CD4-positive, alpha-beta T cell treated with Interleukin-4 for 1 hour (primary cell): ENCODE data around the gene HCN1.

Source experiments
- DNase-seq, 2 donors: peaks; one replicate each; pipeline ENCODE4 v3.0.0-alpha.2; 2020 to 2022

HCN1 gene

DNA sequence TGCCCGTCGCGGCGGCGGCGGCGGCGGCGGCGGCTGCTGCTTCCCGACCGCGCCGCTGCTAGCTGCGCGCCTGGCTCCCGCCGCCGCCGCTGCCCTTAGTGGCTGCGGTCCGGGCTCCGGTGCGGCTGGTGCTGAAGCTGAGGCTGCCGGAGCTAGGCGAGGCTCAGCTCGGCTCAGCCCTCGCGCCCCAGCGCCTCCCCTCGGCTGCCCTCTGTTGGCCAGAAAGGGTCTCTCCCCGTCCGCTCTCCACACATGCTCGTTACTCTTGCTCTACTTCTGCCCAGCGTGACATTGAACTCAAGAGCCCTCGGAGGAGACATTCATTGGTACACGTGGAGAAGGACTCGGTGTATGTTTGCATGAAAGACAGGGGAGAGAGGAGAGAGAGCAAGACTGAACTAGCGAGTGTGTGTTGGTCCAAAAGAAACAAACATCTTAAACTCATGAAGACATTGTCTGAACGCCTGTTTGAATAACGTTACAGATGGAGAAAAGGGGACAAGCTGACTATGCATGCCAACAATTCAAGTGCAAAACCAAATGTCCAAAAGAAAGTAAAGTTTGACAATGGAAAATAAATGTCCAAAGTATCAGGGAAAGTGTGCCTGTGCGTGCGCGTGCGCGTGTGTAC is at the start of gene HCN1:
HCN1 (minus strand) TSS at position 175 of the 631 bp plus-strand sequence.
- no peak for DNase-seq

DNA sequence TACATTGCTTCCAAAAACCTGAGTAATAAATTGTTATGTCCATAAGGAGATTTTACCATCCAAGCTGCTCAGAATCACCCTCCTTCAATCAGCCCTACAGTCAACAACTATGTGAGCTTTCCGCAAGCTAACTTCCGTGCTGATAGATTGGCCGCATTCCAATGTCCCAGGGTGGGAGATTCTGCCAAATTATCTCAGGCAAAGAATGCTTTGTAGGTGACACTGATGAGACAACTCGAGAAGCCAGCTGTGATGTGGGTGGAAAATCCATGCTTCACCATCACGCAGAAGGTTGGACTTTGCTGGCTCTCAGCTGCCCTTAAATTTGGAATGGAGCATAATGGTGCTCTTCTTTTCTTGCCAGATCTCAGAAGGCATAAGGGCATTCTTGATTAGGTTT is 44.9 kb upstream of the HCN1 start:
- DNase-seq = no peak

DNA sequence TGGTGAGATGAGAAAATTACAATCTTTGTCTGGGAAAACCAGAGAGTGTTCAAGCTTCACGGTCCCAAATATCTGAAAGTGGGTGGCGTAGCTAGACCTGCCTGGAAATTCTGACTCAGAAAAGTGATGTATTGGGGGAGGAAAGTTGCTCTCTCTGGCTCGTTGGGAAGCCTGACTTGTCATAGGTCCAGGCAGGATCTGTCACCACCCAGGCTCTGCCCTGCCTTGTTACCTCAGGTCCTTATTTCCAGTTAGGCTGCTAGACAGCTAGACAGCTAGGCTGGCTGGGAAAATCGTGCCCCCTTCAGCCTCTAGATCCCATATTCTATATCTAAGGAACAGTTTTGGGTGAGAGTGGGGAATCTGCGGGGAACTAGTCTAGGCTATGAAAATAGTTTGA is 41.0 kb upstream of the HCN1 start:
- DNase-seq = no peak

DNA sequence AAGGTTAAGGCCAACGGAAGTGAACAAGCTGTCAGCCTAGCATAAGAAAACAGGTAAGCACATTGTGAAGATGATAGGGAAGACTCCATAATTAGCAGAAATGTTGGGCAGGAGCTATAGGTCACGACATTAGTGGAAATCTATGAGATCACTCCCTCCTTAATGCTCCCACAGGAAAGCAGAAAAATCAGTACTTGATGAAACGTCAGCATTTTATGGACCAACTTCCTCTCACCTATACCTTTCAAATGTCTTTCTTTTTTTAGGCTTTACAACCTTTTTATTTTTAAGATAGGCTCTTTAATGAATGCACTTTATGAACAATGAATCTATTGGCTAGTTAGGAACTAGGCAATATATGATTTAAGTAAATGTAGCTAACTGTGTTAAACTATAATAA is 29.4 kb upstream of the HCN1 start:
- no peak for DNase-seq

DNA sequence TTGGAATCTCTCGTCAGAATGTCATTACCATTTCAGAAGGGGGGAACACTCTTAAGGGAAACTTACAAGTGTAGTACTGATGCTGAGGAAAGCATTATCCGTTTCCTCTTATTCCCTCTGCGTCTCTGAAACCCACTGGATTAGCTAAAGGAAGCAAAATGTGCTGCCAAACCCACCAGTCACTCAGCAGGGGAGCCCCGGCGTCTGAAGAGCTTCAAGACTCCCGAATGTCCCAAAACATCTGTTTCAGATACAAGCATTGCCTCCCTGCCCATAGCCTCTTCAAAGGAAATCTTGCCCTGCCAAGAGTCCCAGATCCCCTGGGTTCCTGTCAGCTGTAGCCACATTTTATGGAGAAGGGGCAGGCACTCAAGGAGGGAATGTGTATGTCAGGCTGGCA is 1.0 kb upstream of the HCN1 start:
- no peak for DNase-seq

DNA sequence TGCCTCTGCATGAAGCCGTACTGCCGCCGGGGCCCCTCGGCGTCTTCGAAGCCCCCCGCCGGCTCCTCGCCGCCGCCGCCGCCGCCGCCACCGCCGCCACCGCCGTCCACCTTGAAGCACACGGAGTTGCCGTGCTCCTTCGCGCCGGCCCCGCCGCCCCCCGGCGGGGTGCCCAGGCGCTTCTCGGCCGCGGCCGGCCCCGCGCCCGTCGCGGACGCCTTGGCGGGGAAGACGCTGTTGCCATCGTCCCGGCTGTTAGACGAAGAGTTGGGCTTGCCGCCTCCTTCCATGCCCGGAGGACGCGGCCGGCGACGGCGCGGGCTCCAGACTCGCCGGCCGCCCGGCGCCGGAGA is 400 bp downstream of the HCN1 start:
- no peak for DNase-seq

DNA sequence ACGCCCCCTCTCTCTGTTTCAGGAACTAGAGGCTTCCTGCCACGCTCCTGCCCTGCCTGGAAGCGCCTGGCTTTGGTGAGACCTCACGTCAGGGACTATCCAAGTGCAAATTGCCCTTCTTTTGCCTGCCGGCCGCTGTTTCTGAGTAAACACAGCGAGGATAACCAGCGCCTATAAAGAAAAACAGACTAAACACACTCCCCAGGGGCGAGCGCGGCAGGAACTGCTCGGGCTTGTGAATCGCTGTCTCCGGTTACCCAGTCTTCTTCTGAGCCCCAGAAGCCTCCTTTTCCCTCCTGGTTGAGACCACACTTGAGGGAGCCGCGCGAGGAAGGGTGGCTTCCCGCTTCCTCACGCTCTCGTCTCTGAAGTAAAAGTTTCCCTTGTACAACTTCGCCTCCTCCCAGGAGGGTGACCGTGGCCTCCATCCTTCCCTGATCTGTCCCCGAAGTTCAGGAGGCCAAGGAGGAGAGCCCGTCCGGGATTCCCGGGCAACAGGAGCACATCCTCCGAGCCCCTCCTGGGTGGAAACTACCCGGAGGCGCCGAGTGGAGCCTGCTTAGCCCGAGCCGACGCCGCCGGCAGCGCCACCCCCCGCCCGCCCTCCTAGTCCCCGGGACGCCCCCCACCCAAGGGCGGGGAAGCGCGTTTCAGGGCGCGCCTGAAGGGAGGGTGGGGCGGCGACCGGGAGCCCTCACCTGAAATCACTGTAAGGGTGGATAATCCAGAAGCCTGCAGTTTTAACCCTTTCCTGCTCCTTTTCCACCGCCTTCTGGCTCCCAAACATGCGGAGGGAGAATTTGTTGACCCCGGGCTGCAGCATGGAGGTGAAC is 993 bp downstream of the HCN1 start:
- no peak for DNase-seq

DNA sequence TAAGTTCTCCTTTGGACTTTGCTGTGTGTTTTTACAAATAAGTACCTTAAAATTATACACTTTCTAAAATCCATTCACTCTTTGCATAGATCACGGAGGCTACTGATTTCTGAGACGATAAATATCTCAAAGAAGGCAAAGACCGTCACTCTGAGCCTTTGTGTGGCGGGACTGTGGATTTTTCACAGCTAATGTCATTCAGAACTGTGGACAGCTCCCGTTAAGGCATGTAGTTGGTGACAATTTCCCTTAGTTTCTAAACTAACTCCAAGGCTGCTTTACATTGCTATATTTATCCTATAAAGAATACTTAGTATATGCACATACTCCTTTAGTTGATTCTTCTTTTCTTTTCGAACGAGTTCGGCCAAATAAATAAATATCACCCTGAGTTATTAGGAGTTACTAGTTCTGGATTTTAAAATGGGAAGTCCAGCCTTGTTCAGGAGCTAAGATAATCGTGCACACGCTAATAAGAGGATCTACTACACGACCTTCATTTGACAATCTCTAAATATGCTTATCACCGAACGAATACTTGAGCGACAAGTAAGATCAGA is 1.8 kb downstream of the HCN1 start:
- DNase-seq = no peak

DNA sequence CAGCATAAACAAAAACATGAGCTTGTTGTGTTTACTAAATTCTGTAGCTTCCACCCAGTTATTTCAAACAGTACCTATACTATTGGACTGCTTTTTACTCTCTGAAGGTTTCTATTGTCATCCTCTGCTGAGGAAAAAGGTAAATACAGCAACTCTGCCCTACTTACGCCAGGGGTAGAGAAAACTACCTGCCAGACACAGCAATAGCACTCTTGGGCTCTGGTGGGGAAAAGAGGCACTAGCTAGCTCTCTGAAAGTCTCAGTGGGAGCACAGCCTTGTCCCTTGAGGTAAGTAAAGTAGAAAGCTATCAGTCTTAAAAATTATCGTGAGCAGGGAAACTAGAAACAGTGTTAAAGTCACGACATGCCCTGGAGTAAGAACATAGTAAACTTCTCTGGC is 3.7 kb downstream of the HCN1 start:
- DNase-seq = no peak

DNA sequence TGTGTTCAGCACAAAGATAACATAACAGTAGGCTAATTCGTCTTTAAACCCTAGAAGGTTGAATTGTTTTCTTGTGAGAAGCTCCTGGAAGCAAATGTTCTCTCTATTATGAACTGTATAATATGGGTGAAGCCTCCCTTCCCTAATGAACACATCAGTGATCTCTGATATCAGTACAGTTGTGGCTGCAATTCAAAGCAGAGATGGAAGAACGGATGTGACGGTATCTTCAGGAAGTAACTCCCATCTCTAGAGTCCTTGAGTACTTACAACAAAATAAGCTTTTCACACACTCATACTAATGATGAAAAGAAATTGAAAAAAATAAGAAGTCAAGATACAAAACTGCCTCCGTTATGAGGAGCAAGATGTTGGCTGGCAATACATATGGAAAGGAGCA is 4.5 kb downstream of the HCN1 start:
- DNase-seq = no peak

DNA sequence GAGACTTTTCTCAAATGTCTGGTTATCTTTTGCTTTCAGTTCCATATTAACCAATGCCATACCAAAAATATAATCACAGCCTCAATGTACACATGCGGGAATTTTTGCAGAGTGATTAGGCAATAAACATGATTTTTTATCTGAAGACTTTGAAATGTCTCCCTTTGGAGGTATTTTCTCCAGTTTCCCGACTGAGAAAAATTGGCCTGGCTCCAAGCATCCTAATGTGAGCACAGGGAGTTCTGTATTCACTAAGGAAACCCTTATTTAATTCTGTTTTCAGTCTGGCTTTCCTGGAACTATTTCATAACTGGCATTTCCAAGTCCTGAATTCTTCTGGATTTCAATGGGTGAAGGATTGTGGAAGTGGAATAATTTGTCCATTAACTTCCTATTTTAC is 8.5 kb downstream of the HCN1 start:
- DNase-seq = no peak

DNA sequence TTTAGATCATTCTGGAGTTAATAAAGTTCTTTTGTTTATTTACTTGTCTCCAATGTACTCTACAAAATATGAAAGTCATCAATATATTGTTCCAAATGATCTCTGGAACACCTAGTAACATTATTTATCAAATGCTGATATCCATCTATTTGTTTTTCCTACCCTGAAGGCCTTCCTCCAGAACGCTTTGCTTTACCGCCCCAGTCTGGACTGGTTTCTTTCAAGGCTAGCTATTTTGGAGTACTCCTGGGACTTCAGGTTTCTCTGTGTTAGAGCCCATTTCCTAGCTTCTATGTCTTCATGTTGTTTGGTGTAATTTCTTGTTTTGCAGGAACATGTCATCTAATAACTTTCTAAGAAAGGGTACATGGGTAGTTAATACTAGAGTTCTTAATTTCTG is 9.6 kb downstream of the HCN1 start:
- DNase-seq = no peak

DNA sequence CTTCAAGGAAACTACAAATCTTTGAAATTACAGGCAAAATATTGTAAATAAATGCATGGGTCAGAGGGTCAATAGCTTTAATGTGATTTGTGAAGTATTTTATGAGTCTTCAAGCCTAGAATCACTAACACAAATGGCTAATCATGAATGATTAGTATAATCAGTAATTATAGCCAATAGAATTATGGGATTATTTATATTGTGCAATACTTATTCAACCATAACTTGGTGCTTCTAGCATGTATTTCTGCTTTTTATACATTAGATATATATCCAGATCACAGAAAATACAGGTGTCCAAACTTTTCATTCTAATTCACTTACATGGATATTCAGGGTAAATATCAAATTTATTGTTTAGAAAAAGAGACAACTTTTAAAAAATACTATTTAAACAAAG is 12.1 kb downstream of the HCN1 start:
- DNase-seq = no peak

DNA sequence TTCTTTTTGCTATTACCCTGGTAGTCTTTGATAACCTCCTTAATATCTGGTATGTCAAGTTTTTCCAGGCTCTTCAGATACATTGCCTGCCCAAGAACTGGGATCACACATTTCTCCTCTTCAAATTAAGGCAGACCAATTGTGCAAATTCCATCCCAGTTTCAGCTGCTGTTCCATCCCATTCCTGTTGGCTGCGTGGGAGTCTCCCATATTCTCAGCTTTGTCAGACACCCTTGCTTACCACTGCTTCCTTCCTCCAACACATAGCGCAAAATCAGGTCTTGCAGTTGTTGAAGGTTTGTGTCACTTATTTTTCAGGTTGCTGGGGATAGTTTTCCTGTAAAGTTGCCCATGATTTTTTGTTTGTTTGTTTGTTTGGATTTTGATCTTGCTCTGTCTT is 15.2 kb downstream of the HCN1 start:
- no peak for DNase-seq

DNA sequence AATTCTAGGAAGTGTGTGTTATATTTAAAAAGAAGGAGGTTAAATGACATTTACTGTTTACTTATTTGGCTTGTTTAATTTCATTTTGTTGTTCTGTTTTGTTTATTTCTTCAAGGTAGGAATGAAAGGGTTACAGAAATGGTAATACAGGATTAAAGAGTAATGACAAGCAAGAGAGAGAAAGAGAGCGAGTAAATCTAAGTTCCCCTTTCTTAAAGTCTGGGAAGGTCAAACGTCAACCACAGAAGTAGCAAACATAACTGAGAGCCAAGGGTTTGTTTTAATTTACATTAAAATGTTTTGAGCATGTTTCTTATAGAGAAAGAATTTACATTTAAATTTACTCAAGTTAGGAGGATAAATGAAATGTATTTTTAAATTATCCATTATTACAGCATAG is 18.7 kb downstream of the HCN1 start:
- DNase-seq = no peak

DNA sequence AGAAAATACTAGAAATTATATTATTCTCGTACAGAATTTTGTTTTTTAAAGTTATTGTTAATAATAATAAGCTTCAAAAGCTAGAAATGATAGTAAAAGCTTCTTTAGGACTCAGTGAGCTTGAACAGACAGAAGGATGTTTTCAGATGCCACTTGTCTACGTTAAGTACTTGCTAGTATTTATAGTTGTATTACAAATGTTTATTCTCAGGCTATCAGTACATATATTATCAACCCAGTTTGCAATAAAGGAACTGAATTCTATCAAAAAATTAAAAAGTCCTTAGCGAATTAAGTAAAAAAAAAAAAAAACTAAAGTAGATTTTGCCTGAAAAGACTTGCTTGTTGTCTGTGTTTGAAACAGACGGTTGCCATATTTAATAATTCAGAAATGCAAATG is 23.9 kb downstream of the HCN1 start:
- DNase-seq = no peak

DNA sequence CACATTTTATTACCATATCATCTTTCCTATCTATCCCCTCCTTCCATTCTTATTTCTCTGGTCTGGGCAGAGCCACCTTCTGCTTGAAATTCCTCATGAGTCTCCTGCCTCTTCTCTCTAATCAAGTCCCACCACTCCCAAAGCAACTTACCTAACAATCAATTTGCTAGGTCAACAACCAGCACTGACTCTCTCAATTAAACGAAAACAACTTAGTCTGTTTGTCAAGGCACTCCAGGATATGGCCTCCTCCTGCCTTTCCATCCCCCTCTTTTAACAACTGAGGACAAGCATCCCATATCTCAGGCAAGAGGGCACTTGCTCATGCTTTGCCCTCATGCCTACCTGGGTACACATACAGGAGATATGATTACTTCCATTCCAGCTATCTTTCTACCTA is 47.4 kb downstream of the HCN1 start:
- DNase-seq = no peak

DNA sequence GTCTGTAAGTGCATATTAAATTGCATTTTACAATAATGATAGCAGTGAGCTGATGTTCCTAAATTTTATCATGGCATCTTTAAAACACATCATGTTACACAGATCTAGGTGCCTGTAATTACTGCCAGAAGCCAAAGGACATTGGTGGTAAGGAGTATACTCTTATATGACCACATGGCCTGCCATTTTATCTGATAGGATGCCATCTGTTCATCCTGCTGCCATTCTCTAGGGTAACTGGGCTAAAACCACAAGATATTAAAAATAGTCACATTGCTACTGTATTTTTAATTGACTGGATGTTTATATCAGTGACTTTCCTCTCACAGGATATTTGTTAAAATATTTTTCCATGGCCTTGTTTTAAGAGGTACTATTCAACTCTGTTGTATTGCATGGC is 53.1 kb downstream of the HCN1 start:
- no peak for DNase-seq

DNA sequence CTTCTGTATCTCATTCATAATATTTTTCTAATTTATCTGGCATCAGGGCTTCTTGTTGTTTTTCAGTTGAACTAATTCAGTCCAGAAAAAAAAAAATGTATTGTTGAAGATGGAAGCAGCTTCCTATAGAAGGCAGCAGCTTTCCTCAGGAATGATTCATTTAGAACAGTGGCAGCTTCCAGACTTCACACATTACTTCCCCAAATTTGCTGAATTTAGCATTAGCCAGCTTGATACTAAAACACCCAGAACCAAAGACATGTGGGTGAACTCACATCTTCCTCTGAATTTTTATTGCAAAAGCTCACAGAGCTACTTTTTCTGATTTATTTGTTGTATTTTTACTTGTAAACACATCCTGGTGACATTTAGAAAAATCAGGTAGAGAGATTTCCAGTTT is 53.8 kb downstream of the HCN1 start:
- DNase-seq = no peak

DNA sequence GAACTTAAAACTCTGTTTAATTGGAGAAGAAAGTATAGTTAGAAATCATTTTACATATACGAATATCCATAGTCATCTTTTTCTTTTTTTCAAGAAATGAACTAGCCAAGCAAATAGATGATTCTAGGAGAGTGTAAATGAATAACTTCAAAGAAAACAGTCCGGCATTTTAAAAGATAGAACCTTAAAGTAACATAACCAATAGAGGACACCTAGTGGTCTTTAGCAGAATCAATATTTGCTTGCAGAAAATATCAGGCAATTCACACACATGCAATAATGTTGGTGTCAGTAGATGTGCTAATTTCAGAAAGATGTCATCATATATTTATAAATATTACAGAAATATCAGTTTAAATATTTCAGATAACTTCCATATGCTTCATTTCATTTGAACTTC is 57.1 kb downstream of the HCN1 start:
- DNase-seq = no peak

DNA sequence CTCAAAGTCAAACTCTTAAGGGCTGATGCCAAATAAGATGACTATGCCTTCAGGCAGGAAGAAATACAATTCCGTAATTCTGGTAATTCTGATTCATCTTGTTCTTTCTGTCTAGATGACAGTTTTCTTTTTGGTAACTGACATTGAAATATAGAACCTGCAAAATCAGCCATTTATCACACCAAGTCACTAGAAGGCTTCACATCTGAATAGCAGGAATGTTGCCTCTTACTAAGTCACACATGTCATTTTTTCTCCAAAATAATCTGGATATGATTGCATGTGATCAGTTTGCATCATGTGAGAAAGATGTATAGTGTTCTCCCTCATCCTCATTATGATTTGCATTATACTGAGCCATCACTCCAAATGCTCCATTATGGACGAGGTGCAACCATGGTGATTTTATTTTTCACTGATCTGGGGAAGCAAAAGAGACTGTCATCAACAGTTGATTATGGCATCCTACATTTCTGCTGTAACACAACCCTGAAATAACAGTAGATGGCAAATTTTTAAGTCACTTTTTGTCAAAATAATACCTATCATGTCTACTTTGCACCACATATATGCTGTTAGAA is 69.0 kb downstream of the HCN1 start:
- DNase-seq = no peak

DNA sequence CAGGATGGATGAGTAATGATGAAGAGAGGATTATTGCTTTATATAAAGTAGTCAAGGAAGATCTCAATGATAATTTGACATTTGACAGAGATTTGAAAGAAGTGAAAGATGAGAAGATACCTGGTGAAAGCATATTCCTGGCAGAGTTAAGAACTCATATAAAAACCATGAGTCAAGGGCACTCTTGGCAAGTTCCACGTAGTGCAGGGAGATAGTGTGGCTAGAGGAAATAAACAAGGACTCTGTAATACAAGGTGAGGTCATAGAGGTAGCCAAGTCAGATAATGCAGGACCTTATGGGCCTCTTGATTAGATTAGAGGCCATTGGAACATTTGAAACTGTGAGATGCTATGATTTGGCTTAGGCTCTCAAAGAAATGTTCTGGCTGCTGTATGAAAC is 72.3 kb downstream of the HCN1 start:
- no peak for DNase-seq

DNA sequence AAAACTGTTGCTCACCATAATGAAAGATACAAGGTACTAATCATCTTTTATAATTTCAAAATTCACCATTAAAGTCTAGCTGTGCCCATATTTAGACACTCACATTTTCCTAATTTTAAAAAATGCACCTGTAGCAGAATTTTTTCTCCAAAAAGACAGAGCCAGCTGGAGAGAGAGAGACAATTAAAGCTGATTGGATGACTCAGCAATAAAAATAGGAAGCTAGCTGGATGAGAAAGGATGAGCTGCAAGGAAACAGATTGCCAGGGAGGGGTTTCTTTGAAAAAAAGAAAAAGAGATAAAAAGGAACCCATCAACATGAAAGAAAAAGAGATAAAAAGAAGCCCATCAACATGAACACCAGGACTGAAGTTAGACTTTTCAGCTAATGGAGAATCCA is 73.8 kb downstream of the HCN1 start:
- DNase-seq = no peak

DNA sequence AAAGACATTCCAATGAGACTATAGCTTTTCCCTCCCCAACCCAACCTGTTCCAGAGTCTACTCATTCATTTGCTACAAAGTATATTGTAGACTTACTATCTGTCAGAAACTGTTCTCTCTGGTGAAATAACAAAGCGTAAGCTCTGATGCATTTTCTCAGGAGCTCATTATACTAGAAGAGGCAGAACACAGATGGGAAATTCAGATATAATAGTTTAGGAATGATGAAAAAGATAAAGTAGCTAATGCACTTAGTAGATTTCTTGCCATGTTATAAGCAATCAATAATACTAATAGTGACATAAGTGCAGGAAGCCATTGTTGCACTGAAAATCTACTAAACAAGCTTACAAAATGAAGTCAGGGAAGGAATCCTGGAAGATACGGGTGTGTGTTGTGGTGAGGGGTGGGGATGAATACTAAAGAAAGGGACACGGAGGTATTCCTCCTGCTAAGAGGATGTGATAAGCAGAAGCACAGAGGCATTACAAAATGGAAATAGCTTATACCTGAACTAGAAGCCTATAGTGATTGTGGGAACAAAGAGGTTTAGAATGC is 78.2 kb downstream of the HCN1 start:
- no peak for DNase-seq
